C4-2B (cell line): Measurements from ENCODE around the gene KIAA1549.

Experiments used
- H3K27ac ChIP-seq: fragments of 450-650 bp; 2 replicates; pipeline ENCODE4 v1.5.1; 2017
- CTCF ChIP-seq: fragments of 450-650 bp; conservative IDR thresholded peaks from 2 replicates; pipeline ENCODE4 v1.5.1; 2017; ENCODE audit warnings: mild to moderate bottlenecking
- ZFX ChIP-seq: fragments of 450-650 bp; IDR thresholded peaks from 2 replicates; pipeline ENCODE4 v1.6.1; 2017

KIAA1549 gene

GRCh38 chr7:138889582-138890498, 91.3 kb downstream of the KIAA1549 start:
- TF ChIP-seq ZFX (no peak), CTCF (no peak)
- H3K27ac ChIP-seq = no peak overlapping the region

GRCh38 chr7:138887872-138888656, 93.1 kb downstream of the KIAA1549 start:
- no peak overlapping the region for H3K27ac ChIP-seq
- TF ChIP-seq ZFX (no peak), CTCF (no peak)

GRCh38 chr7:138887085-138887710, 94.0 kb downstream of the KIAA1549 start:
- TF ChIP-seq CTCF (no peak), ZFX (no peak)

GRCh38 chr7:138886501-138886917, 94.7 kb downstream of the KIAA1549 start:
- no peak overlapping the region for H3K27ac ChIP-seq
- TF ChIP-seq CTCF (peak; percentile 88), ZFX (no peak)

More at GRCh38 chr7:138887085-138887710, 94.0 kb downstream of the KIAA1549 start:
- H3K27ac ChIP-seq = no peak overlapping the region

- H3K27ac ChIP-seq = no peak overlapping the region
- TF ChIP-seq CTCF (no peak), ZFX (no peak)
Observed at GRCh38 chr7:138885383-138886147, 95.6 kb downstream of the KIAA1549 start.

GRCh38 chr7:138882249-138882648, 98.9 kb downstream of the KIAA1549 start:
- H3K27ac ChIP-seq = no peak overlapping the region
- TF ChIP-seq ZFX (no peak), CTCF (no peak)
